H1 (cell line): ENCODE results near the gene C3orf38. TPM values are rescaled to one million over a fixed set of nuclear protein-coding genes. Genes with fewer than 3 reads are reported as not detected.

Experiments
- BRCA1 ChIP-seq: IDR thresholded peaks from 2 replicates; pipeline ENCODE4 v1.6.1; 2012; ENCODE audit warnings: low read depth, low read length, improper control_type of control experiment
- EZH2 ChIP-seq: fragments of 200-600 bp; sonication (generic); IDR thresholded peaks from 2 replicates; pipeline ENCODE4 v1.7.1; 2012; ENCODE audit warnings: low read depth, mild to moderate bottlenecking, moderate library complexity, low read length, inconsistent platforms; ENCODE audit not compliant: severe bottlenecking
- GABPA ChIP-seq: IDR thresholded peaks from 2 replicates; pipeline ENCODE4 v1.6.1; 2011; ENCODE audit warnings: mild to moderate bottlenecking, low read length, moderate library complexity, borderline replicate concordance; ENCODE audit not compliant: insufficient read depth
- POU5F1 ChIP-seq: IDR thresholded peaks from 2 replicates; pipeline ENCODE4 v1.6.1; 2011; ENCODE audit warnings: low read depth, mild to moderate bottlenecking, low read length, moderate library complexity
- RAD21 ChIP-seq, 2 experiments: IDR thresholded peaks in 1 of 2; conservative IDR thresholded peaks in 1 of 2; 2 replicates each; pipeline ENCODE4 v1.6.1; 2011; ENCODE audit warnings: low read depth in 2 of 2, low read length in 2 of 2, improper control_type of control experiment in 1 of 2, inconsistent platforms in 1 of 2, mild to moderate bottlenecking in 1 of 2, moderate library complexity in 1 of 2
- SP4 ChIP-seq: IDR thresholded peaks from 2 replicates; pipeline ENCODE4 v1.6.1; 2012; ENCODE audit warnings: low read length, inconsistent platforms
- TAF7 ChIP-seq: optimal IDR thresholded peaks from 2 replicates; pipeline ENCODE3; 2011; ENCODE audit warnings: low read depth, mild to moderate bottlenecking, inconsistent platforms, low read length, moderate library complexity, borderline replicate concordance
- polyA plus RNA-seq, 7 experiments: library from polyadenylated mRNA; depleted of rRNA in 3 of 7; stranded (reverse) in 5 of 7; unstranded in 2 of 7; fragments of >200 nt in 5 of 7; fragments of 200-250 nt in 2 of 7; gene quantifications; 1 replicate in 5 of 7; 2 replicates in 1 of 7; 4 replicates in 1 of 7; pipeline versions ENCODE4 v1.2.1 to v1.2.3, GENCODE V29; 2011 to 2013; ENCODE audit warnings: missing spikeins in 2 of 7, mixed read lengths in 2 of 7
- total RNA-seq: library from RNA; stranded (reverse); fragmentation: NEBNext Ultra II Directional; extraction: Animal tissue kit (Norgen Biotek cat#: 25700); gene quantifications from 2 replicates; pipeline ENCODE4 v1.2.1, GENCODE V29; 2021

The C3orf38 gene
- total and polyA plus RNA-seq, 2 of the 8 experiments (the other 6 are each of a cell fraction or from before 2014, with no cell fraction given) = 8.6 to 32.1 TPM

GRCh38 chr3:88189361-88189810 lies 39.6 kb downstream of the C3orf38 start (continued):
- no peak for TF ChIP-seq RAD21 (IDR thresholded peaks at IDR 0.05 in 1 of 2, conservative IDR thresholded peaks at IDR 0.05 in 1 of 2; ENCODE audit: low read depth in 2 of 2, low read length in 2 of 2)
- TF ChIP-seq GABPA = no peak
- TF ChIP-seq POU5F1 = no peak
- TF ChIP-seq EZH2 = no peak
- no peak for TF ChIP-seq TAF7
- TF ChIP-seq BRCA1 = no peak
- no peak for TF ChIP-seq SP4
- TF ChIP-seq, all 59 proteins: peak for 0
